Progenitor cell of endocrine pancreas (in vitro differentiated cells): Measurements from ENCODE around the gene SOST. TPM values are rescaled to one million over a fixed set of nuclear protein-coding genes. Genes with fewer than 3 reads are reported as not detected.
A peak's percentile ranks its signal among the peaks of the same experiment; 100 is the strongest.

Experiments used
- DNase-seq: peaks from one replicate; pipeline ENCODE4 v3.0.0; 2021; ENCODE audit warnings: low spot score; ENCODE audit not compliant: unreplicated experiment
- H3K27ac Mint-ChIP-seq: 2 replicates; pipeline ENCODE4 v1.8.0; 2021; ENCODE audit warnings: mild to moderate bottlenecking, moderate library complexity, mixed read lengths
- H3K27me3 Mint-ChIP-seq: 2 replicates; pipeline ENCODE4 v1.8.0; 2021; ENCODE audit warnings: mixed read lengths
- H3K36me3 Mint-ChIP-seq: 2 replicates; pipeline ENCODE4 v1.8.0; 2022; ENCODE audit warnings: mixed read lengths; ENCODE audit not compliant: insufficient read depth
- H3K4me1 Mint-ChIP-seq: 2 replicates; pipeline ENCODE4 v1.8.0; 2021; ENCODE audit warnings: low read depth, mixed read lengths
- H3K4me3 Mint-ChIP-seq: 2 replicates; pipeline ENCODE4 v1.8.0; 2021; ENCODE audit warnings: low read depth, mild to moderate bottlenecking, moderate library complexity, mixed read lengths
- H3K9me3 Mint-ChIP-seq: 2 replicates; pipeline ENCODE4 v1.8.0; 2021; ENCODE audit warnings: low read depth, mixed read lengths
- CTCF ChIP-seq: fragments of 200-600 bp; sonication (generic); IDR thresholded peaks from one replicate; pipeline ENCODE4 v1.5.0; 2021; ENCODE audit warnings: antibody characterized with exemption, mild to moderate bottlenecking; ENCODE audit not compliant: unreplicated experiment
- total RNA-seq: library from RNA; stranded (reverse); gene quantifications from 2 replicates; pipeline ENCODE4 v1.2.1, GENCODE V29; 2021

The SOST gene
- total RNA-seq, 1 donor from 2014 or later, result 0.43 TPM

GRCh38 chr17:43734376-43734775 is 24.2 kb downstream of the SOST start:
- DNase-seq, result no peak
- H3K27ac Mint-ChIP-seq, result no peak overlapping the region
- no peaks in the 10 kb centered on the region for H3K4me1 Mint-ChIP-seq
- H3K36me3 Mint-ChIP-seq, result no peaks in the 10 kb centered on the region
- H3K27me3 Mint-ChIP-seq, result peaks cover 8% of the 10 kb centered on the region
- H3K4me3 Mint-ChIP-seq, result no peak overlapping the region
- no peak for TF ChIP-seq CTCF
- H3K9me3 Mint-ChIP-seq, result peaks cover 2% of the 10 kb centered on the region

GRCh38 chr17:43733956-43734355 is 24.6 kb downstream of the SOST start:
- no peak for TF ChIP-seq CTCF
- H3K27ac Mint-ChIP-seq, result no peak overlapping the region

GRCh38 chr17:43732958-43733357 is 25.6 kb downstream of the SOST start:
- no peak for DNase-seq
- no peak overlapping the region for H3K4me3 Mint-ChIP-seq

More at GRCh38 chr17:43733956-43734355, 24.6 kb downstream of the SOST start:
- peaks cover 2% of the 10 kb centered on the region for H3K9me3 Mint-ChIP-seq
- no peak for DNase-seq
- no peak overlapping the region for H3K4me3 Mint-ChIP-seq
- no peaks in the 10 kb centered on the region for H3K36me3 Mint-ChIP-seq
- H3K4me1 Mint-ChIP-seq, result no peaks in the 10 kb centered on the region
- peaks cover 8% of the 10 kb centered on the region for H3K27me3 Mint-ChIP-seq

GRCh38 chr17:43728081-43728480 is 30.5 kb downstream of the SOST start:
- peaks cover 5% of the 10 kb centered on the region for H3K4me1 Mint-ChIP-seq
- no peak for DNase-seq
- no peaks in the 10 kb centered on the region for H3K36me3 Mint-ChIP-seq
- H3K4me3 Mint-ChIP-seq, result no peak overlapping the region
- H3K9me3 Mint-ChIP-seq, result peaks cover under 1% of the 10 kb centered on the region
- no peak for TF ChIP-seq CTCF
- H3K27me3 Mint-ChIP-seq, result no peaks in the 10 kb centered on the region
- H3K27ac Mint-ChIP-seq, result no peak overlapping the region

More at GRCh38 chr17:43732958-43733357, 25.6 kb downstream of the SOST start:
- H3K27ac Mint-ChIP-seq, result no peak overlapping the region
- H3K27me3 Mint-ChIP-seq, result peaks cover 5% of the 10 kb centered on the region
- no peaks in the 10 kb centered on the region for H3K4me1 Mint-ChIP-seq
- H3K36me3 Mint-ChIP-seq, result no peaks in the 10 kb centered on the region
- no peak for TF ChIP-seq CTCF
- H3K9me3 Mint-ChIP-seq, result peaks cover 2% of the 10 kb centered on the region

GRCh38 chr17:43723697-43724359 is 34.8 kb downstream of the SOST start:
- no peaks in the 10 kb centered on the region for H3K27me3 Mint-ChIP-seq
- no peak overlapping the region for H3K4me3 Mint-ChIP-seq
- H3K9me3 Mint-ChIP-seq, result no peaks in the 10 kb centered on the region
- peaks cover 26% of the 10 kb centered on the region for H3K4me1 Mint-ChIP-seq
- no peak for TF ChIP-seq CTCF
- DNase-seq, result no peak
- H3K27ac Mint-ChIP-seq, result peak overlapping the region; percentile 44
- H3K36me3 Mint-ChIP-seq, result no peaks in the 10 kb centered on the region
